B cell (primary cell): ENCODE results near the gene HSP90AB1. TPM values are rescaled to one million over a fixed set of nuclear protein-coding genes. Genes with fewer than 3 reads are reported as not detected.

Source experiments
- ATAC-seq: fragments of 200-7000 bp; cut with Tn5 transposase; one replicate; pipeline ENCODE4 v1.10.0; 2021; ENCODE audit warnings: low read depth, mild to moderate bottlenecking, moderate number of reproducible peaks, moderate library complexity
- CTCF ChIA-PET: fragments of 350-600 bp; sonication (Branson Sonifier 250); formaldehyde crosslinking; loops from one replicate; lab custom pipeline; 2021; ENCODE audit warnings: antibody characterized with exemption, inconsistent platforms; lab: Charles Lee
- POLR2A ChIA-PET: fragments of 350-600 bp; sonication (Branson Sonifier 250); formaldehyde crosslinking; loops from one replicate; lab custom pipeline; 2021; ENCODE audit warnings: antibody characterized with exemption; lab: Charles Lee
- DNase-seq: peaks from one replicate; pipeline ENCODE4 v3.0.0; 2013
- H2AFZ ChIP-seq: 2 replicates; pipeline ENCODE4 v1.6.1; 2012; ENCODE audit warnings: mild to moderate bottlenecking, low read depth, low read length; ENCODE audit not compliant: insufficient read depth, poor library complexity, severe bottlenecking
- H3K27ac ChIP-seq, 2 donors: 1 replicate in 1 of 2; 2 replicates in 1 of 2; pipeline ENCODE4 v1.5.1; 2012 to 2013; ENCODE audit warnings: low read length in 2 of 2, mild to moderate bottlenecking in 2 of 2, moderate library complexity in 1 of 2
- H3K27me3 ChIP-seq, 4 experiments: fragments of 200-600 bp in 1 of 4; sonication (generic) in 1 of 4; replicated peaks in 1 of 4; 1 replicate in 2 of 4; 2 replicates in 2 of 4; pipeline versions ENCODE4 v1.6.1 to v1.7.0; 2013 to 2016; ENCODE audit warnings: low read length in 3 of 4, mild to moderate bottlenecking in 2 of 4, mixed read lengths in 1 of 4, moderate library complexity in 1 of 4; ENCODE audit not compliant: insufficient read depth in 4 of 4, control insufficient read depth in 3 of 4; ENCODE audit errors: control extremely low read depth in 1 of 4
- H3K36me3 ChIP-seq, 2 experiments: replicated peaks in 1 of 2; 1 replicate in 1 of 2; 2 replicates in 1 of 2; pipeline versions ENCODE4 v1.6.1 to v1.7.1; 2013; ENCODE audit warnings: low read length in 1 of 2; ENCODE audit not compliant: insufficient read depth in 2 of 2, control insufficient read depth in 1 of 2; ENCODE audit errors: control extremely low read depth in 1 of 2, extremely low read depth in 1 of 2
- H3K4me1 ChIP-seq, 2 donors: fragments of 200-600 bp in 1 of 2; sonication (generic) in 1 of 2; 1 replicate in 1 of 2; 2 replicates in 1 of 2; pipeline versions ENCODE4 v1.5.1 to v1.6.1; 2013 to 2017; ENCODE audit warnings: low read length in 2 of 2; ENCODE audit not compliant: control insufficient read depth in 2 of 2, insufficient read depth in 2 of 2
- H3K4me2 ChIP-seq: replicated peaks from 2 replicates; pipeline ENCODE3; 2012; ENCODE audit warnings: mild to moderate bottlenecking, low read depth, low read length; ENCODE audit not compliant: poor library complexity, severe bottlenecking
- H3K4me3 ChIP-seq, 5 experiments: fragments of 200-600 bp in 1 of 5; sonication (generic) in 1 of 5; 1 replicate in 3 of 5; 2 replicates in 2 of 5; pipeline versions ENCODE4 v1.5.1 to v1.7.0; 2011 to 2016; ENCODE audit warnings: low read length in 4 of 5, mild to moderate bottlenecking in 4 of 5, low read depth in 2 of 5, control low read depth in 1 of 5, moderate library complexity in 1 of 5; ENCODE audit not compliant: insufficient read depth in 1 of 5; ENCODE audit errors: control extremely low read depth in 1 of 5, extremely low read depth in 1 of 5
- H3K79me2 ChIP-seq: fragments of 200-600 bp; sonication (generic); one replicate; pipeline ENCODE4 v1.6.0; 2016; ENCODE audit warnings: low read length; ENCODE audit not compliant: control insufficient read depth, insufficient read depth
- H3K9ac ChIP-seq: fragments of 200-600 bp; sonication (generic); 2 replicates; pipeline ENCODE4 v1.6.1; 2017; ENCODE audit warnings: mild to moderate bottlenecking, low read length, moderate library complexity
- H3K9me3 ChIP-seq, 3 donors: one replicate each; pipeline versions ENCODE4 v1.6.1 to v1.7.1; 2013; ENCODE audit warnings: low read length in 2 of 3; ENCODE audit not compliant: control insufficient read depth in 2 of 3, insufficient read depth in 1 of 3; ENCODE audit errors: control extremely low read depth in 1 of 3
- H4K20me1 ChIP-seq: 2 replicates; pipeline ENCODE4 v1.6.0; 2012; ENCODE audit warnings: mild to moderate bottlenecking, low read length; ENCODE audit not compliant: insufficient read depth, control insufficient read depth, poor library complexity, severe bottlenecking
- H3K27ac Mint-ChIP-seq: one replicate; pipeline ENCODE4 v1.8.0; 2021; ENCODE audit warnings: mixed read lengths
- H3K27me3 Mint-ChIP-seq: one replicate; pipeline ENCODE4 v1.8.0; 2021; ENCODE audit warnings: mixed read lengths
- H3K4me1 Mint-ChIP-seq: one replicate; pipeline ENCODE4 v1.8.0; 2021; ENCODE audit warnings: mixed read lengths
- H3K4me3 Mint-ChIP-seq: one replicate; pipeline ENCODE4 v1.8.0; 2021; ENCODE audit warnings: mixed read lengths
- H3K9me3 Mint-ChIP-seq: one replicate; pipeline ENCODE4 v1.8.0; 2022; ENCODE audit warnings: mixed read lengths; ENCODE audit not compliant: insufficient read depth
- EZH2 ChIP-seq: IDR thresholded peaks from 2 replicates; pipeline ENCODE4 v1.6.1; 2012; ENCODE audit warnings: borderline replicate concordance, low read depth, mild to moderate bottlenecking, moderate library complexity, low read length; ENCODE audit not compliant: insufficient read depth, poor library complexity, severe bottlenecking
- WGBS: methylation state at CpG from one replicate; pipeline ENCODE4 v1.1.5; 2013; ENCODE audit warnings: missing lambda C conversion rate; ENCODE audit not compliant: insufficient coverage; 5-methylcytosine and 5-hydroxymethylcytosine counted together
- intact Hi-C: fragments of 100-400 bp; cut with micrococcal nuclease; formaldehyde crosslinking; loops from one replicate; pipeline ENCODE4 v1.10.0; 2022
- polyA plus RNA-seq: library from polyadenylated mRNA; depleted of rRNA; stranded (reverse); fragments of >200 nt; gene quantifications from 2 replicates; pipeline ENCODE4 v1.2.3, GENCODE V29; 2012
- total RNA-seq, 2 donors: library from RNA; stranded (reverse); fragments of 120-200 nt in 1 of 2; gene quantifications; 1 replicate in 1 of 2; 2 replicates in 1 of 2; pipeline versions ENCODE4 v1.2.3 to v1.2.4, GENCODE V29; 2013 to 2022
- TF ChIP-seq, protein P1 (sequence below): fragments of 200-600 bp; IDR thresholded peaks from one replicate; pipeline ENCODE4 v1.8.0; 2022; ENCODE audit warnings: antibody characterized with exemption, mild to moderate bottlenecking

Gene HSP90AB1
- total and polyA plus RNA-seq, 2 donors (not counting 1 experiment from before 2014, with no cell fraction given): 395 to 645 TPM

DNA sequence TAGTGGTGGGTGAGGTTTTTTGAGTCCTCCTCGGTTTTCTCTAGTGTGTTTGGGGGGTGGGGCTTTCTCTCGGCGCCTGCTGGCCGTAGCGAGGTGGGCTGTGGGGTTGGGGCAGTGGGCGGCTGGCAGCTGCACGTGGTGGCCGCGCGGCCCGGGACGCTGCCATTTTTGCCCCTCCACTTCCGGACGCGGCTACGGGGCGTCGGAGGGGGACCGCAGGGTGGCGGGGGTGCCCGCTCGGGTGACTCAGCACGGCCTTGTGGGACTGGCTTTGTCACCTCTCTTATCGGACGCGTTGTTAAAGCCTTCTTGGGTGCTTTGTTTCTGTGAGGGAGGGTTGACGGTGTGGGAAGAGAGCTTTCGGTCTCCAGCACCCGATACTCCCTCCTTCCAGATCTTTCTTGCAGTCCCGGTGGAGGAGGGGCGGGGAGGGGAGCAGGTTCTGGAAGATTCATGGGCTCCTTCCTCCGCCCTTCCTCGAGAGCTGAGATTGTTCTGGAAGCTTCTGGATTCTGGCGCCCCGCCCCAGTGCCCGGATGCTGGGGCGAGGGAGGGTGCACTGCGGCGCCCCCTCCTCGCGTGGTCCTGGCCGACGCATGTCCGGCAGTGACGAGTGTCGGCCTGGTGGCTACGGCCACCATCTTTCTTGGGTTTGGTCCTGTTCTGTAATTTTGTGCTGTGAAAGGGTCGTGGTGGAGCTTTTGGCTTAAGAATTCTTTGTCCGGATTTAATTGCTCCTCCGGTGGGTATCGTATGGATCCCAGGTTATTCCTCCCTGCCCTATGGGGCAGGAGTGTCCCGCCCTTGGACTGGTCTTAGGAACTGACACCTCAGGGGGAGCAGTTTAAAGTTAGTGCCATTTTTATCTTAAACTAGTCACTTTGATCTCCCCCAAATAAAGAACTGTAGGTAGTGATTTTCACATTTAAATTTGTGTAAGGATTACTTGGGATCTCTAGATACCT lies 719 bp downstream of the HSP90AB1 start:
- peak overlapping the region; percentile 99 for H3K9ac ChIP-seq
- DNase-seq (peak; percentile 88), ATAC-seq (peak; percentile 38)
- no peaks in the 10 kb centered on the region for H3K9me3 Mint-ChIP-seq
- under 1% methylated on average over 41 of the region's 52 CpGs for WGBS
- TF ChIP-seq, protein P1, sequence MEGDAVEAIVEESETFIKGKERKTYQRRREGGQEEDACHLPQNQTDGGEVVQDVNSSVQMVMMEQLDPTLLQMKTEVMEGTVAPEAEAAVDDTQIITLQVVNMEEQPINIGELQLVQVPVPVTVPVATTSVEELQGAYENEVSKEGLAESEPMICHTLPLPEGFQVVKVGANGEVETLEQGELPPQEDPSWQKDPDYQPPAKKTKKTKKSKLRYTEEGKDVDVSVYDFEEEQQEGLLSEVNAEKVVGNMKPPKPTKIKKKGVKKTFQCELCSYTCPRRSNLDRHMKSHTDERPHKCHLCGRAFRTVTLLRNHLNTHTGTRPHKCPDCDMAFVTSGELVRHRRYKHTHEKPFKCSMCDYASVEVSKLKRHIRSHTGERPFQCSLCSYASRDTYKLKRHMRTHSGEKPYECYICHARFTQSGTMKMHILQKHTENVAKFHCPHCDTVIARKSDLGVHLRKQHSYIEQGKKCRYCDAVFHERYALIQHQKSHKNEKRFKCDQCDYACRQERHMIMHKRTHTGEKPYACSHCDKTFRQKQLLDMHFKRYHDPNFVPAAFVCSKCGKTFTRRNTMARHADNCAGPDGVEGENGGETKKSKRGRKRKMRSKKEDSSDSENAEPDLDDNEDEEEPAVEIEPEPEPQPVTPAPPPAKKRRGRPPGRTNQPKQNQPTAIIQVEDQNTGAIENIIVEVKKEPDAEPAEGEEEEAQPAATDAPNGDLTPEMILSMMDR: no peak
- no peak for TF ChIP-seq EZH2
- H3K27ac Mint-ChIP-seq: peak overlapping the region; percentile 95
- H3K4me2 ChIP-seq: peak overlapping the region; percentile 97
- H3K4me1 Mint-ChIP-seq: peaks cover 48% of the 10 kb centered on the region
- H3K4me3 ChIP-seq: peak overlapping the region; percentile 85 to 100 (median 98)
- H3K36me3 ChIP-seq: peaks cover 9 to 46% of the 10 kb centered on the region in 2 experiments
- H3K4me3 Mint-ChIP-seq: peak overlapping the region; percentile 96
- no peak overlapping the region for H2AFZ ChIP-seq
- H3K4me1 ChIP-seq: peaks cover 12 to 30% of the 10 kb centered on the region in 2 donors
- peaks cover 51% of the 10 kb centered on the region for H4K20me1 ChIP-seq
- ChIA-PET CTCF (interaction anchor here (0.9 to 7.6 kb wide), 10 partner anchors 8 to 1466 kb away, joined by 3 to 68 read pairs (median 8); partner anchors contain the start of genes AARS2, BICRAL, SLC29A1 and SLC35B2), POLR2A (interaction anchor here (0.5 to 6.1 kb wide), 18 partner anchors 9 to 618 kb away, joined by 3 to 105 read pairs (median 4); partner anchors contain the start of genes AARS2, CDC5L, MRPL14 and NFKBIE)
- peak overlapping the region; percentile 93 to 99 for H3K27ac ChIP-seq
- peaks cover 35% of the 10 kb centered on the region for H3K79me2 ChIP-seq
- H3K9me3 ChIP-seq: no peaks in the 10 kb centered on the region
- H3K27me3 ChIP-seq: no peaks in the 10 kb centered on the region
- intact Hi-C loops: loop anchor here (1.0 to 5.0 kb wide), 3 partner anchors 10 to 120 kb away; partner anchors contain the start of genes AARS2, MRPL14, SLC35B2 and TMEM63B
- H3K27me3 Mint-ChIP-seq: no peaks in the 10 kb centered on the region
